Liver (tissue), 3 donors: Measurements from ENCODE around the gene RBCK1.

Experiments
- EGR1 ChIP-seq, 2 donors: IDR thresholded peaks; 2 replicates each; pipeline ENCODE4 v1.6.1; 2016 to 2018; ENCODE audit warnings: antibody characterized with exemption in 2 of 2, low read depth in 2 of 2
- GABPA ChIP-seq, 2 donors: IDR thresholded peaks in 1 of 2; conservative IDR thresholded peaks in 1 of 2; 2 replicates each; pipeline ENCODE4 v1.6.1; 2016; ENCODE audit warnings: antibody characterized with exemption in 2 of 2, mild to moderate bottlenecking in 1 of 2, moderate library complexity in 1 of 2
- HNF4A ChIP-seq, 2 donors: conservative IDR thresholded peaks; 2 replicates each; pipeline ENCODE4 v1.6.1; 2016; ENCODE audit warnings: antibody characterized with exemption in 2 of 2, mild to moderate bottlenecking in 2 of 2
- JUND ChIP-seq, 2 donors: IDR thresholded peaks; 2 replicates each; pipeline ENCODE4 v1.6.1; 2016; ENCODE audit warnings: antibody characterized with exemption in 2 of 2
- NR2F2 ChIP-seq: IDR thresholded peaks from 2 replicates; pipeline ENCODE4 v1.6.1; 2016; ENCODE audit warnings: antibody characterized with exemption
- RXRA ChIP-seq, 2 donors: IDR thresholded peaks; 2 replicates each; pipeline ENCODE4 v1.6.1; 2017 to 2018; ENCODE audit warnings: antibody characterized with exemption in 2 of 2, mild to moderate bottlenecking in 1 of 2
- SP1 ChIP-seq: IDR thresholded peaks from 2 replicates; pipeline ENCODE4 v1.6.1; 2018; ENCODE audit warnings: antibody characterized with exemption, mild to moderate bottlenecking
- TAF1 ChIP-seq: conservative IDR thresholded peaks from 2 replicates; pipeline ENCODE4 v1.6.1; 2016; ENCODE audit warnings: antibody characterized with exemption, mild to moderate bottlenecking
- TF ChIP-seq, protein P1 (sequence below): IDR thresholded peaks from 2 replicates; pipeline ENCODE4 v1.6.1; 2016; ENCODE audit warnings: antibody characterized with exemption
- TF ChIP-seq, protein P2 (sequence below): fragments of 150-350 bp; IDR thresholded peaks from 2 replicates; pipeline ENCODE4 v1.5.1; 2017; ENCODE audit warnings: improper control_type of control experiment, low read depth, low read length; ENCODE audit not compliant: missing input control
- TF ChIP-seq, protein P3 (sequence below): IDR thresholded peaks from 2 replicates; pipeline ENCODE4 v1.6.1; 2016; ENCODE audit warnings: antibody characterized with exemption, mild to moderate bottlenecking
- TF ChIP-seq, protein P4 (sequence below): IDR thresholded peaks from 2 replicates; pipeline ENCODE4 v1.6.1; 2016; ENCODE audit warnings: antibody characterized with exemption
- TF ChIP-seq, protein P5 (sequence below): IDR thresholded peaks from 2 replicates; pipeline ENCODE4 v1.6.1; 2016; ENCODE audit warnings: antibody characterized with exemption
- donor health status: healthy.
- donor health status: healthy.

DNA sequence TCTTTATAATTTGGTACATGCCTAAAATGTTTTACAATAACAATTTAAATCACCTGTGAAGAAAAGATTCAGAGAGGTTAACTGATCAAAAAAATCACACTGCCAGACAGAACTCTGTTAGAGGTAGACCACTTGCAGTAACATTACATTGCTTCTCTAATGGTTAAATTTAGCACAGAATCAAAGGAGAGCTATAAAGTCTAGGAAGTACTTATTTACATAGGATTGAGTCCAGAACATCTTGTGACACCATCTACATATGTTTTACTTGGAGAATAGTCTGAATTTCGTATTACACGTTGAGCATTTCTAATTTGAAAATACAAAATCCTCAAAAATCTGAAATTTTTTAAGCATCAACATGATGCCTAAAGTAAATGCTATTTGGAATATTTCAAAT lies 71.4 kb downstream of the RBCK1 start:
- TF ChIP-seq TAF1 = no peak
- TF ChIP-seq HNF4A (conservative IDR thresholded peaks at IDR 0.05) = no peak
- TF ChIP-seq, protein P1, sequence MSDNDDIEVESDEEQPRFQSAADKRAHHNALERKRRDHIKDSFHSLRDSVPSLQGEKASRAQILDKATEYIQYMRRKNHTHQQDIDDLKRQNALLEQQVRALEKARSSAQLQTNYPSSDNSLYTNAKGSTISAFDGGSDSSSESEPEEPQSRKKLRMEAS = no peak
- TF ChIP-seq, protein P2, sequence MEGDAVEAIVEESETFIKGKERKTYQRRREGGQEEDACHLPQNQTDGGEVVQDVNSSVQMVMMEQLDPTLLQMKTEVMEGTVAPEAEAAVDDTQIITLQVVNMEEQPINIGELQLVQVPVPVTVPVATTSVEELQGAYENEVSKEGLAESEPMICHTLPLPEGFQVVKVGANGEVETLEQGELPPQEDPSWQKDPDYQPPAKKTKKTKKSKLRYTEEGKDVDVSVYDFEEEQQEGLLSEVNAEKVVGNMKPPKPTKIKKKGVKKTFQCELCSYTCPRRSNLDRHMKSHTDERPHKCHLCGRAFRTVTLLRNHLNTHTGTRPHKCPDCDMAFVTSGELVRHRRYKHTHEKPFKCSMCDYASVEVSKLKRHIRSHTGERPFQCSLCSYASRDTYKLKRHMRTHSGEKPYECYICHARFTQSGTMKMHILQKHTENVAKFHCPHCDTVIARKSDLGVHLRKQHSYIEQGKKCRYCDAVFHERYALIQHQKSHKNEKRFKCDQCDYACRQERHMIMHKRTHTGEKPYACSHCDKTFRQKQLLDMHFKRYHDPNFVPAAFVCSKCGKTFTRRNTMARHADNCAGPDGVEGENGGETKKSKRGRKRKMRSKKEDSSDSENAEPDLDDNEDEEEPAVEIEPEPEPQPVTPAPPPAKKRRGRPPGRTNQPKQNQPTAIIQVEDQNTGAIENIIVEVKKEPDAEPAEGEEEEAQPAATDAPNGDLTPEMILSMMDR = no peak
- no peak for TF ChIP-seq NR2F2
- no peak for TF ChIP-seq RXRA (IDR thresholded peaks at IDR 0.05)
- TF ChIP-seq JUND (IDR thresholded peaks at IDR 0.05) = no peak
- TF ChIP-seq EGR1 (IDR thresholded peaks at IDR 0.05; ENCODE audit: low read depth in 2 of 2) = no peak
- TF ChIP-seq, protein P3, sequence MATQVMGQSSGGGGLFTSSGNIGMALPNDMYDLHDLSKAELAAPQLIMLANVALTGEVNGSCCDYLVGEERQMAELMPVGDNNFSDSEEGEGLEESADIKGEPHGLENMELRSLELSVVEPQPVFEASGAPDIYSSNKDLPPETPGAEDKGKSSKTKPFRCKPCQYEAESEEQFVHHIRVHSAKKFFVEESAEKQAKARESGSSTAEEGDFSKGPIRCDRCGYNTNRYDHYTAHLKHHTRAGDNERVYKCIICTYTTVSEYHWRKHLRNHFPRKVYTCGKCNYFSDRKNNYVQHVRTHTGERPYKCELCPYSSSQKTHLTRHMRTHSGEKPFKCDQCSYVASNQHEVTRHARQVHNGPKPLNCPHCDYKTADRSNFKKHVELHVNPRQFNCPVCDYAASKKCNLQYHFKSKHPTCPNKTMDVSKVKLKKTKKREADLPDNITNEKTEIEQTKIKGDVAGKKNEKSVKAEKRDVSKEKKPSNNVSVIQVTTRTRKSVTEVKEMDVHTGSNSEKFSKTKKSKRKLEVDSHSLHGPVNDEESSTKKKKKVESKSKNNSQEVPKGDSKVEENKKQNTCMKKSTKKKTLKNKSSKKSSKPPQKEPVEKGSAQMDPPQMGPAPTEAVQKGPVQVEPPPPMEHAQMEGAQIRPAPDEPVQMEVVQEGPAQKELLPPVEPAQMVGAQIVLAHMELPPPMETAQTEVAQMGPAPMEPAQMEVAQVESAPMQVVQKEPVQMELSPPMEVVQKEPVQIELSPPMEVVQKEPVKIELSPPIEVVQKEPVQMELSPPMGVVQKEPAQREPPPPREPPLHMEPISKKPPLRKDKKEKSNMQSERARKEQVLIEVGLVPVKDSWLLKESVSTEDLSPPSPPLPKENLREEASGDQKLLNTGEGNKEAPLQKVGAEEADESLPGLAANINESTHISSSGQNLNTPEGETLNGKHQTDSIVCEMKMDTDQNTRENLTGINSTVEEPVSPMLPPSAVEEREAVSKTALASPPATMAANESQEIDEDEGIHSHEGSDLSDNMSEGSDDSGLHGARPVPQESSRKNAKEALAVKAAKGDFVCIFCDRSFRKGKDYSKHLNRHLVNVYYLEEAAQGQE = no peak
- TF ChIP-seq, protein P4, sequence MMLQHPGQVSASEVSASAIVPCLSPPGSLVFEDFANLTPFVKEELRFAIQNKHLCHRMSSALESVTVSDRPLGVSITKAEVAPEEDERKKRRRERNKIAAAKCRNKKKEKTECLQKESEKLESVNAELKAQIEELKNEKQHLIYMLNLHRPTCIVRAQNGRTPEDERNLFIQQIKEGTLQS = no peak
- TF ChIP-seq SP1 = no peak
- TF ChIP-seq, protein P5, sequence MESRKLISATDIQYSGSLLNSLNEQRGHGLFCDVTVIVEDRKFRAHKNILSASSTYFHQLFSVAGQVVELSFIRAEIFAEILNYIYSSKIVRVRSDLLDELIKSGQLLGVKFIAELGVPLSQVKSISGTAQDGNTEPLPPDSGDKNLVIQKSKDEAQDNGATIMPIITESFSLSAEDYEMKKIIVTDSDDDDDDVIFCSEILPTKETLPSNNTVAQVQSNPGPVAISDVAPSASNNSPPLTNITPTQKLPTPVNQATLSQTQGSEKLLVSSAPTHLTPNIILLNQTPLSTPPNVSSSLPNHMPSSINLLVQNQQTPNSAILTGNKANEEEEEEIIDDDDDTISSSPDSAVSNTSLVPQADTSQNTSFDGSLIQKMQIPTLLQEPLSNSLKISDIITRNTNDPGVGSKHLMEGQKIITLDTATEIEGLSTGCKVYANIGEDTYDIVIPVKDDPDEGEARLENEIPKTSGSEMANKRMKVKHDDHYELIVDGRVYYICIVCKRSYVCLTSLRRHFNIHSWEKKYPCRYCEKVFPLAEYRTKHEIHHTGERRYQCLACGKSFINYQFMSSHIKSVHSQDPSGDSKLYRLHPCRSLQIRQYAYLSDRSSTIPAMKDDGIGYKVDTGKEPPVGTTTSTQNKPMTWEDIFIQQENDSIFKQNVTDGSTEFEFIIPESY = no peak
- TF ChIP-seq GABPA (IDR thresholded peaks at IDR 0.05 in 1 of 2, conservative IDR thresholded peaks at IDR 0.05 in 1 of 2) = no peak
